Fibroblast of mammary gland (primary cell): ENCODE results near the gene MED6.

Experiments used
- DNase-seq: peaks from one replicate; pipeline ENCODE4 v3.0.0-alpha.2; 2010; ENCODE audit warnings: low read depth
- H3K4me3 ChIP-seq: 2 replicates; pipeline ENCODE4 v1.5.1; 2011; ENCODE audit warnings: low read depth, mild to moderate bottlenecking, low read length, moderate library complexity; ENCODE audit not compliant: control insufficient read depth
- CTCF ChIP-seq: conservative IDR thresholded peaks from 2 replicates; pipeline ENCODE4 v1.5.1; 2011; ENCODE audit warnings: low read depth, low read length, inconsistent platforms; ENCODE audit not compliant: control insufficient read depth, insufficient read depth

MED6 gene

GRCh38 chr14:70624972-70625371 is 24.5 kb upstream of the MED6 start:
- no peak overlapping the region for H3K4me3 ChIP-seq
- no peak for DNase-seq
- no peak for TF ChIP-seq CTCF

- DNase-seq, result peak; percentile 32
- H3K4me3 ChIP-seq, result no peak overlapping the region
- peak; percentile 68 for TF ChIP-seq CTCF
Observed at GRCh38 chr14:70622111-70622712, 21.8 kb upstream of the MED6 start.

- DNase-seq, result no peak
- TF ChIP-seq CTCF, result no peak
- no peak overlapping the region for H3K4me3 ChIP-seq
Observed at GRCh38 chr14:70619708-70620107, 19.3 kb upstream of the MED6 start.

DNA sequence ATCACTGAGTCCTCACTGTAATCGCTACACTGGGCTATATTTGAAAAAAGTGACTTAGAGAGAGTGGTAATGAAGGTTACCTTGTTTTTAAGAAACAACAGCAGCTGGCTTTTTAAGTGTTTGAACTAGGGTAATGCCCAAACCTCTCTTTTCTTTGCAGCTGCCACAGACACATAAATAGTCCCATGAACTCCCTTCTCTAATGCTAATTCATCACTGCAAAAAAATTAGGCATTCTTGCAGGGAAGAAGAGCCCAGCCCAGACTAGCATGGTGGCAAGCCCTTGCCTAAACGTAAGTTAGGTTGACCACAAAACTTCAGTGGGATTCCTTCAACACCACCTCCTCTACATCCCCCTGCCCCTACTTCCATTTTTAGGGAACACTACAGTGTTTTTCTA is 17.9 kb upstream of the MED6 start:
- H3K4me3 ChIP-seq, result no peak overlapping the region
- DNase-seq, result no peak
- no peak for TF ChIP-seq CTCF

- no peak for TF ChIP-seq CTCF
- peak; percentile 40 for DNase-seq
- no peak overlapping the region for H3K4me3 ChIP-seq
Observed at GRCh38 chr14:70616646-70617045, 16.2 kb upstream of the MED6 start.

DNA sequence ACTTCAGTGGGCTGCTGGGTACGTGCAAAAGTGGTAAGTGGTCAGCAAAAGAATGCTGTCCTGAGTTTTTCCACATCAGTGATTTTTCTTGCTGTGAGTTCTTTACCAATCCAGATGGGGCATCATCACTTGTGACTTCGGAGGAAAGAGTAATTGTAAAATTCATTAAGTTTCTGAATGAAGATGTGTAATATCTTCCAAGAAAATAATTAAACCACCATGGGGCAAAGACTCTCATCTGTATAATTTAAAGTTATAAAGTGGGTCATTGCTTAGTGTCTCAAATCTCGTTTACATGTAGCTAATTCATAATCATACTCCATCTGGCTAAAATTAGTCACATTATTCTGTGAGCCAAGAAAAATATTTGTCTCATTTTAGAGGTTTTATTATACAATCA is 10.8 kb upstream of the MED6 start:
- DNase-seq, result no peak
- H3K4me3 ChIP-seq, result no peak overlapping the region
- TF ChIP-seq CTCF, result no peak

- H3K4me3 ChIP-seq, result no peak overlapping the region
- TF ChIP-seq CTCF, result no peak
- DNase-seq, result no peak
Observed at GRCh38 chr14:70602254-70602653, 1.8 kb upstream of the MED6 start.
